T-cell (primary cell): ENCODE data around the gene RRAD. TPM values are rescaled to one million over a fixed set of nuclear protein-coding genes. Genes with fewer than 3 reads are reported as not detected.
"Not testable (repeated sequence)": the region's sequence is repeated elsewhere in the genome, so short reads cannot be mapped to it uniquely, and the experiment has no call there.

Source experiments
- ATAC-seq, 4 experiments: fragments of 200-7000 bp in 3 of 4; fragments of 150-1000 bp in 1 of 4; cut with Tn5 transposase; replicated peaks in 1 of 4; 1 replicate in 3 of 4; 2 replicates in 1 of 4; pipeline ENCODE4 v1.10.0; 2021; ENCODE audit warnings: moderate library complexity in 3 of 4, mild to moderate bottlenecking in 2 of 4, moderate number of reproducible peaks in 1 of 4
- CTCF ChIA-PET, 2 donors: fragments of 300-600 bp; sonication (Branson Sonifier 250); formaldehyde crosslinking; loops; one replicate each; lab custom pipeline; 2022; ENCODE audit warnings: antibody characterized with exemption in 2 of 2; lab: Charles Lee
- POLR2A ChIA-PET, 2 donors: fragments of 300-600 bp; sonication (Branson Sonifier 250); formaldehyde crosslinking; loops; one replicate each; lab custom pipeline; 2022; ENCODE audit warnings: antibody characterized with exemption in 2 of 2; lab: Charles Lee
- DNase-seq, 35 experiments: peaks; one replicate each; pipeline versions ENCODE4 v3.0.0 to v3.0.0-alpha.2; 2013 to 2023
- H3K27ac ChIP-seq: one replicate; pipeline ENCODE4 v1.5.1; 2013; ENCODE audit warnings: low read length
- H3K27me3 ChIP-seq, 2 experiments: replicated peaks in 1 of 2; 1 replicate in 1 of 2; 2 replicates in 1 of 2; pipeline versions ENCODE4 v1.6.1 to v1.7.0; 2013; ENCODE audit warnings: low read length in 1 of 2, mixed read lengths in 1 of 2; ENCODE audit not compliant: control insufficient read depth in 2 of 2, insufficient read depth in 2 of 2; ENCODE audit errors: extremely low read depth in 1 of 2
- H3K36me3 ChIP-seq, 2 donors: 1 replicate in 1 of 2; 2 replicates in 1 of 2; pipeline versions ENCODE4 v1.6.1 to v1.7.0; 2013; ENCODE audit warnings: low read length in 1 of 2; ENCODE audit not compliant: control insufficient read depth in 2 of 2, insufficient read depth in 1 of 2; ENCODE audit errors: extremely low read depth in 1 of 2
- H3K4me1 ChIP-seq, 2 experiments: 1 replicate in 1 of 2; 2 replicates in 1 of 2; pipeline versions ENCODE4 v1.6.1 to v1.7.0; 2013; ENCODE audit warnings: low read length in 2 of 2, mixed read lengths in 1 of 2; ENCODE audit not compliant: insufficient read depth in 2 of 2, control insufficient read depth in 1 of 2; ENCODE audit errors: extremely low read depth in 1 of 2
- H3K4me3 ChIP-seq, 2 donors: 1 replicate in 1 of 2; 2 replicates in 1 of 2; pipeline versions ENCODE4 v1.5.1 to v1.7.0; 2013; ENCODE audit warnings: mild to moderate bottlenecking in 2 of 2, low read length in 1 of 2, moderate library complexity in 1 of 2; ENCODE audit not compliant: control insufficient read depth in 1 of 2; ENCODE audit errors: extremely low read depth in 1 of 2
- H3K9me3 ChIP-seq: 2 replicates; pipeline ENCODE4 v1.7.0; 2013
- H3K27ac Mint-ChIP-seq, 2 donors: one replicate each; pipeline ENCODE4 v1.8.0; 2020 to 2021; ENCODE audit warnings: mild to moderate bottlenecking in 2 of 2, mixed read lengths in 2 of 2
- H3K27me3 Mint-ChIP-seq, 2 donors: one replicate each; pipeline ENCODE4 v1.8.0; 2021 to 2022; ENCODE audit warnings: mixed read lengths in 2 of 2
- H3K36me3 Mint-ChIP-seq: one replicate; pipeline ENCODE4 v1.8.0; 2021; ENCODE audit warnings: mixed read lengths
- H3K4me1 Mint-ChIP-seq, 3 donors: one replicate each; pipeline ENCODE4 v1.8.0; 2020 to 2022; ENCODE audit warnings: mixed read lengths in 3 of 3, mild to moderate bottlenecking in 1 of 3
- H3K4me3 Mint-ChIP-seq, 3 donors: one replicate each; pipeline ENCODE4 v1.8.0; 2020 to 2022; ENCODE audit warnings: mild to moderate bottlenecking in 3 of 3, mixed read lengths in 3 of 3, moderate library complexity in 3 of 3
- H3K9me3 Mint-ChIP-seq, 3 donors: one replicate each; pipeline ENCODE4 v1.8.0; 2020 to 2022; ENCODE audit warnings: mixed read lengths in 3 of 3
- WGBS: methylation state at CpG from one replicate; pipeline ENCODE4 v1.1.5; 2013; ENCODE audit warnings: missing lambda C conversion rate; ENCODE audit not compliant: insufficient coverage; 5-methylcytosine and 5-hydroxymethylcytosine counted together
- total RNA-seq, 35 experiments: library from RNA in 6 of 35; stranded (reverse) in 6 of 35; fragments of 120-200 nt in 1 of 35; gene quantifications; one replicate each; pipeline versions ENCODE4 v1.2.1 to v1.2.4 and lab custom pipeline; 2013 to 2026

The RRAD gene
- total RNA-seq, result 1 to 10 TPM in 1 of 5 donors, under 1 TPM in 3, not detected in 1; 0.28 to 1.1 (median 0.53) TPM
- 0.07 TPM for total RNA-seq (2013)
- total RNA-seq (lab: John Stamatoyannopoulos, UW), result 0.16 to 16.4 (median 0.48) reads per million in 29 experiments

DNA sequence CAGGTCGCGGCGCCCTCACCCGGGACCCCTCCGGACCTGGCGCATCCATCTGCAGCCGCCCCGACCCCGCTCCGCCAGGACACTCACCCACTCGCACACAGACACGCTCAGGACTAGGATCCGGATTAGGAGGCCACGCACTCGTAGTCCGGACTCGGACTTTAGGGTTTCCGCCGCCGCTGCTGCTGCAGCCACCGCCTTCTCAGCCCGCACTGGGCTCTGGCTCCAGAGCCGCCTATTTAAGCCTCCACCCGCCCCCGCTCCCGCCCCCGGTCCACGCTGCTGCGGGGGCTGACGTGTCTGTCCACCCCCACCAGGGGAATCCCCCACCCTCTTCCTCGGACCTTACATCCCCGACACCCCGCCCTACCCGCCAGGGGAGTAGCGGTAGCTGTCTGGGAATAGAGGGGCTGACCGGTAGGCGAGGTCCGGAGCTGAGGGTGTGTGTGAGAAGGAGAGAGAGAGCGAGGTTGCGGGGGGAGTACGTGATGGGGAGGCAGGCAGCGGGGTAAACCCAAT is at the start of gene RRAD:
Gene RRAD (minus strand): TSS at position 214 of the 519 bp plus-strand sequence. CDS start 356 bp downstream, outside the sequence.
- Histone ChIP-seq H3K27ac (no peak within 1 kb of the TSS), H3K27me3 (peaks cover 3 to 58% of the 10 kb centered on the region in 2 experiments), H3K36me3 (peaks cover 0 to 4% of the 10 kb centered on the region in 2 donors), H3K4me1 (peaks cover 0 to 12% of the 10 kb centered on the region in 2 experiments), H3K4me3 (peak within 1 kb of the TSS; percentile 17), H3K9me3 (no peaks in the 10 kb centered on the region)
- ATAC-seq, result no peak
- ChIA-PET CTCF (interaction anchor here in 1 of 2 donors (0.8 kb wide), 1 partner anchor 30 kb away, joined by 3 read pairs; no protein-coding TSS in a partner anchor), POLR2A (no interaction called here)
- Mint-ChIP-seq H3K27me3 (peaks cover 20 to 45% of the 10 kb centered on the region in 2 donors), H3K4me3 (peak within 1 kb of the TSS; percentile 54 to 62 (median 59)), H3K4me1 (peaks cover 4 to 11% (median 6%) of the 10 kb centered on the region in 3 donors), H3K36me3 (no peaks in the 10 kb centered on the region), H3K9me3 (no peaks in the 10 kb centered on the region), H3K27ac (no peak within 1 kb of the TSS)
- DNase-seq, result peak in 1 of 35 experiments; percentile 21
- 7% methylated on average over 23 of the region's 42 CpGs for WGBS

DNA sequence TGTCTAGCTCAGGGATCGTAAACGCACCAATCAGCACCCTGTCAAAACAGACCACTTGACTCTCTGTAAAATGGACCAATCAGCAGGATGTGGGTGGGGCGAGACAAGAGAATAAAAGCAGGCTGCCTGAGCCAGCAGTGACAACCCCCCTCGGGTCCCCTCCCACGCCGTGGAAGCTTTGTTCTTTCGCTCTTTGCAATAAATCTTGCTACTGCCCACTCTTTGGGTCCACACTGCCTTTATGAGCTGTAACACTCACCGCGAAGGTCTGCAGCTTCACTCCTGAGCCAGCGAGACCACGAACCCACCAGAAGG is 49.6 kb upstream of the RRAD start:
- H3K36me3 Mint-ChIP-seq, H3K9me3 Mint-ChIP-seq, POLR2A ChIA-PET, H3K36me3 ChIP-seq, ATAC-seq, H3K27ac ChIP-seq, H3K27me3 Mint-ChIP-seq, H3K9me3 ChIP-seq: not testable (repeated sequence)
- H3K4me3 Mint-ChIP-seq, result peak overlapping the region; percentile 66 to 77 (median 69)
- CTCF ChIA-PET, result interaction anchor here (0.9 to 1.6 kb wide), 4 partner anchors 10 to 182 kb away, joined by 3 to 7 read pairs (median 3); no protein-coding TSS in a partner anchor
- Histone ChIP-seq H3K27me3 (peaks cover 0 to 32% of the 10 kb centered on the region in 2 experiments), H3K4me3 (peak overlapping the region; percentile 6 to 32), H3K4me1 (peaks cover 0 to 16% of the 10 kb centered on the region in 2 experiments)
- peak overlapping the region in 1 of 2 donors; percentile 50 for H3K27ac Mint-ChIP-seq
- WGBS, result 11% methylated on average over 6 of the region's 11 CpGs
- peak in 33 of 35 experiments; percentile 12 to 60 (median 35) for DNase-seq
- H3K4me1 Mint-ChIP-seq, result peaks cover 0 to 15% (median 7%) of the 10 kb centered on the region in 3 donors

DNA sequence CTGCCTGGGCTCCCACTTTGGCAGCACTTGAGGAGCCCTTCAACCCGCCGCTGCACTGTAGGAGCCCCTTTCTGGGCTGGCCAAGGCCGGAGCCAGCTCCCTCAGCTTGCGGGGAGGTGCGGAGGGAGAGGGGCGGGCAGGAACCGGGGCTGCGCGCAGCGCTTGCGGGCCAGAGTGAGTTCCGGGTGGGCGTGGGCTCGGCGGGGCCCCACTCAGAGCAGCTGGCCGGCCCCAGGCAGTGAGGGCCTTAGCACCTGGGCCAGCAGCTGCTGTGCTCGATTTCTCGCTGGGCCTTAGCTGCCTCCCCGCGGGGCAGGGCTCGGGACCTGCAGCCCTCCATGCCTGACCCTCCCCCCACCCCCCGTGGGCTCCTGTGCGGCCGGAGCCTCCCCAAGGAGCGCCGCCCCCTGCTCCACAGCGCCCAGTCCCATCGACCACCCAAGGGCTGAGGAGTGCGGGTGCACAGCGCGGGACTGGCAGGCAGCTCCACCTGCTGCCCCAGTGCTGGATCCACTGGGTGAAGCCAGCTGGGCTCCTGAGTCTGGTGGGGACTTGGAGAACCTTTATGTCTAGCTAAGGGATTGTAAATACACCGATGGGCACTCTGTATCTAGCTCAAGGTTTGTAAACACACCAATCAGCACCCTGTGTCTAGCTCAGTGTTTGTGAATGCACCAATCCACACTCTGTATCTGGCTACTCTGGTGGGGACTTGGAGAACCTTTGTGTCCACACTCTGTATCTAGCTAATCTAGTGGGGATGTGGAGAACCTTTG is 49.0 kb upstream of the RRAD start:
- Mint-ChIP-seq H3K4me3 (peak overlapping the region; percentile 66 to 77 (median 69)), H3K4me1 (peaks cover 0 to 15% (median 7%) of the 10 kb centered on the region in 3 donors)
- H3K36me3 ChIP-seq, H3K27me3 Mint-ChIP-seq, ATAC-seq, H3K27ac ChIP-seq, H3K9me3 Mint-ChIP-seq, H3K36me3 Mint-ChIP-seq, POLR2A ChIA-PET, H3K27ac Mint-ChIP-seq, H3K4me3 ChIP-seq, H3K9me3 ChIP-seq, DNase-seq: not testable (repeated sequence)
- Histone ChIP-seq H3K27me3 (peaks cover 0 to 35% of the 10 kb centered on the region in 2 experiments), H3K4me1 (peaks cover 0 to 16% of the 10 kb centered on the region in 2 experiments)
- CTCF ChIA-PET, result interaction anchor here in 1 of 2 donors (0.6 kb wide), 1 partner anchor 10 kb away, joined by 3 read pairs; no protein-coding TSS in a partner anchor
- WGBS, result 94% methylated on average over 13 of the region's 32 CpGs

GRCh38 chr16:66973716-66974115 is 48.4 kb upstream of the RRAD start:
- H3K27ac Mint-ChIP-seq, result no peak overlapping the region
- H3K36me3 Mint-ChIP-seq, result no peaks in the 10 kb centered on the region
- no peaks in the 10 kb centered on the region for H3K9me3 Mint-ChIP-seq
- Histone ChIP-seq H3K4me3 (no peak overlapping the region), H3K27ac (no peak overlapping the region), H3K36me3 (no peaks in the 10 kb centered on the region), H3K27me3 (peaks cover 0 to 35% of the 10 kb centered on the region in 2 experiments), H3K9me3 (no peaks in the 10 kb centered on the region), H3K4me1 (peaks cover 0 to 16% of the 10 kb centered on the region in 2 experiments)
- H3K4me1 Mint-ChIP-seq, result peaks cover 0 to 15% (median 7%) of the 10 kb centered on the region in 3 donors
- ChIA-PET CTCF (no interaction called here), POLR2A (no interaction called here)
- peaks cover 0 to 5% of the 10 kb centered on the region in 2 donors for H3K27me3 Mint-ChIP-seq
- no peak overlapping the region for H3K4me3 Mint-ChIP-seq
- 87% methylated on average over 4 of the region's 6 CpGs for WGBS
- ATAC-seq (no peak), DNase-seq (no peak)

- H3K36me3 ChIP-seq, result no peaks in the 10 kb centered on the region
- H3K4me1 ChIP-seq, result peaks cover 0 to 16% of the 10 kb centered on the region in 2 experiments
- Mint-ChIP-seq H3K27me3 (peaks cover 0 to 5% of the 10 kb centered on the region in 2 donors), H3K4me1 (peaks cover 0 to 15% (median 7%) of the 10 kb centered on the region in 3 donors), H3K4me3 (no peak overlapping the region), H3K9me3 (no peaks in the 10 kb centered on the region), H3K36me3 (no peaks in the 10 kb centered on the region), H3K27ac (no peak overlapping the region)
- no peak overlapping the region for H3K4me3 ChIP-seq
- POLR2A ChIA-PET, result no interaction called here
- H3K27me3 ChIP-seq, result peaks cover 0 to 35% of the 10 kb centered on the region in 2 experiments
- CTCF ChIA-PET, result no interaction called here
- DNase-seq, result no peak
- H3K9me3 ChIP-seq, result no peaks in the 10 kb centered on the region
- 83% methylated on average over 6 of the region's 9 CpGs for WGBS
- ATAC-seq, result no peak
- no peak overlapping the region for H3K27ac ChIP-seq
Observed at GRCh38 chr16:66972983-66973382, 47.6 kb upstream of the RRAD start.
